ENCODE measurements around the gene SSPN.

The SSPN gene

GRCh38 chr12:26185532-26186320 is 9.6 kb upstream of the SSPN start:
- FAIRE-seq (no peak), DNase-seq (ENCODE audit: extremely low spot score, insufficient read length, low read depth) (no peak)

DNA sequence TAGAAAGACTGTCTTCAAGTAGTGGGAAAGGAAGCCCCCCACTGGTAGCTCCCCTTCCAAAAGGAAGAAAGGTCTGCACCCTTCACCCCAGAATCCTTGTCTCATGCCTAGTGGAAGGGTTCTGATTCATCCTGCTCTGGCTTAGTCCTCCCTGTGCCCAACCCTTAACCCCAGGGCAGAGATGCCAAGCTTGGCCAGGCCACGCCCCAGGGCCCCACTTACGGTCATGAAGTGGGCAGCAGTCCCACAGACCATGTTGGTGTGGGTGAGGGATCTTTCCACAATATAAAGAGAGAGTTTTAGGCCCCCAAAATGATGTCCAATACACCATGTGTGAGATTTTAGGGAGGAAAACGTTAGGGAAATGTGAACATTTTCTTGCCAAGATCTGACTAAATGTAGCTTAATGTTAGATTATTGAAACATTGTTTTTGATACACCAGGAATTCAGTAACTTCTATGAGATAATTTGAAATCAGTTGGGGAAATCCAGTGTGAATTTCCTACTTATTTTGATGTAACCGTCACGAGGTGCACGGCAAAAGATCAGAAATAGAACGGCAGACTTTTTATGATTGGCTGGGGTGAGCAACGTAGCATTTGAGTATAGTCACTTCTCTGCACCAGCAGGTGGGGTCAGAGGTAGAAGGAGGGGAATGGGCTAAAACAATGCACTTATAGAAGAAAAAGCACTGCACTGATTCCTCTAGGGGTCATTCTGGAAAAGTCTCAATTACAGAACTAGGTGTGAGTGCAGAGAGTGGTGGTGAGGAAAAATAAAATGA is 8.2 kb upstream of the SSPN start:
- no peak for FAIRE-seq
- no peak for DNase-seq (ENCODE audit: extremely low spot score, insufficient read length, low read depth)

GRCh38 chr12:26188127-26188526 is 7.2 kb upstream of the SSPN start:
- FAIRE-seq = no peak
- DNase-seq (ENCODE audit: extremely low spot score, insufficient read length, low read depth) = no peak

DNA sequence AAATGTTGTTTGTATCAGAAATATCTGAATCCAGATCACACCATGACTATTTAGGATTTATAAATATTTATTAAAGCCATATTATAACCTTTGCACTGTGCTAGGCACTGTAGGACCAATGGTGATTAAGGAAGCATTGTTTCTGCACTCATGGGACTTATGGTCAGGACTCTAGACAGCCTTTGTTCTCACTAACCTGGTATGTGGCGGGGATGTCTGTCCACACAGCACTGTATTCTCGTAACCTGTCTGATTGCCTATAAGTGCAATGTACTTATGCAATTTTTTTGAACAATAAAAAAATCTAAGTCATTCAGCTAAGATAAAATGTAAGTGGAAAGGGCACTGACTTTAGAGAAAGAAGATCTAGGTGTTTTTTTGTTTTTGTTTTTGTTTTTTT is 6.7 kb upstream of the SSPN start:
- no peak for FAIRE-seq
- no peak for DNase-seq (ENCODE audit: extremely low spot score, insufficient read length, low read depth)

DNA sequence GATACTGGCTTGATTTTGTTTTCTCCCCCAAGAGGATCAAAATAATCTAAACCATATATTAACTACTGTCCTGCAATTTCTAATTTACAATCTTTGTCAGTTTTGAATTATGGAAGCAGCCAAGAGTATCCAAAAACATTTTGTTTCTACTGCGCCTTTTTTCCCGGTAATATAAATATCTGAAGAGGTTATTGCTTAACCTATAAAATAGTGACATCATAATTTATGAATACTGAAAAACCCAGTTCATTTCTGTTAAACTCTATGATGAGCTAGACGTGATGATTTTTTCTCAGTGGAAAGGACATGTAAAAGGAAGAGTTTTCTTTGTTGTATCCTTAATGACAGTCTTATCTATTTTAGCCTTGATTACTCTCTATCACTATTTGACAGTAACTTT is 3.2 kb upstream of the SSPN start:
- DNase-seq (ENCODE audit: extremely low spot score, insufficient read length, low read depth) (no peak), FAIRE-seq (no peak)

DNA sequence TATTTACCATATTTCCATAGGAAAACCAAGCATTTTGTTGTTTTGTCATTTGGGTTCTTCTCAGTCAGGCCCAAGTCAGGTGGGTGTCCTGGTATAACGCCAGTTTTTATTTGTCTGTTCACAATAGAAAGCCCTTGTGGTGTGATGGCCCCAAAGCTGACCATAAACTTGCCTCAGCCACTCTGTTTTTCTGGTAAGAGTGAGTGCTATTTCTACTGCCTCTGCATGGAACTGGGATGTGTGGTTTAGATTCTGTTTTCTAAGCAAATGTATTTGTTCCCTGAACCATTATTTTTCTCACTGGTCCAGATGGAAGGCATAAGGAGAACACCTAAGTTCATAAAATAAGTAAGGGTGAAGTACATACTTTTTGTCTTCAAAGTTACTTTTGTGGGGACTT is 1.8 kb upstream of the SSPN start:
- DNase-seq (ENCODE audit: extremely low spot score, insufficient read length, low read depth) (no peak), FAIRE-seq (no peak)

- FAIRE-seq (peak; percentile 48), DNase-seq (ENCODE audit: extremely low spot score, insufficient read length, low read depth) (no peak)
These were observed 458 bp downstream of the SSPN start for GRCh38 chr12:26195641-26196420.

- no peak for FAIRE-seq
- DNase-seq (ENCODE audit: extremely low spot score, insufficient read length, low read depth) = no peak
These were observed 996 bp downstream of the SSPN start for GRCh38 chr12:26196421-26196716.

DNA sequence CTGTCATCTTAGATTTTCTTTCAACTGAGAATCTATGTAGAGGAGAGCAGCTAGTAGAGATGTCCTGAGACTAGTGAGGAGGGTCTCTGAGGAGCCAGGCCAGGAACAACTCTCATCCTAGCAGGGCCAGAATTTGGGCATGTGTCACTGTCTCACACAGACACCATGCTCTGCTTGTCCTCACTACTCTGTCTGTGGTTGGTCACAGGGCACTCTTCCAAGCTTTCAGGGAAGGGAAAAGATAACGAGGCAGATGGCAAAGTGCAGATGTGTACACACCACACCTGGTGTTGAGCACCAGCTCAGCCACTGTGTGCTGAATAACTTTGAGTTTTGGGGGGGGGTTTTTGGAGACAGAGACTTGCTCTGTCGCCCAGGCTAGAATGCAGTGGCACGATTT is 2.5 kb downstream of the SSPN start:
- FAIRE-seq (no peak), DNase-seq (ENCODE audit: extremely low spot score, insufficient read length, low read depth) (no peak)

- FAIRE-seq = no peak
- no peak for DNase-seq (ENCODE audit: extremely low spot score, insufficient read length, low read depth)
These were observed 3.4 kb downstream of the SSPN start for GRCh38 chr12:26198742-26199141.

DNA sequence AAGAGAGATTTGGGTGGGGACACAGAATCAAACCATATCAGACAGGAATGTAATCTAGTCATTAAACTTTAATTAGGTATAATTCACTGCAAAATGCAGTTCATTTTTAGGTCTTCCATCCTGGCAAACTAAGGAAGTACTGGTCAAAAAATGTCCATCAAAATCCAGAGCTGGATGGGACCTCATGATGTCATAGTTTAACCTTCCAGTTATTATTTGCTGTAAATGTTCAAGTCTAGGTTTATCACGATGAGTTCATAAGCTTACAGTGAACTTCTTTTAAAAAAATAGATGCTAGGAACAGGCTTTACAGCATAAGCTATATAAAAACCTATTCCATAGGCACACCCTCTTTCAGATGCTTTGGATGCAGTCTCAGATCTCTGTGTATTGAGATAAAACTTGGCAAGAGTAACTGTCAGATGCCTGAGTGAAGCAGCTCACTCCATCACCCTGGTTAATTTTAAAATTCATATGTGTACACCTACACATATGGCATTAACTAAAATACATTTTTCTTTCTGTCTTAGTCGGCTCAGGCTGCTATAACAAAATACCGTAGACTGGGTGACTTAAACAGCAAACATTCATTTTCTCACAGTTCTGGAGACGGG is 7.9 kb downstream of the SSPN start:
- DNase-seq (ENCODE audit: extremely low spot score, insufficient read length, low read depth) (no peak), FAIRE-seq (no peak)

GRCh38 chr12:26204612-26205289 is 9.4 kb downstream of the SSPN start:
- FAIRE-seq (no peak), DNase-seq (ENCODE audit: extremely low spot score, insufficient read length, low read depth) (no peak)

GRCh38 chr12:26205298-26205697 is 9.9 kb downstream of the SSPN start:
- FAIRE-seq (no peak), DNase-seq (ENCODE audit: extremely low spot score, insufficient read length, low read depth) (no peak)

GRCh38 chr12:26205941-26206340 is 10.6 kb downstream of the SSPN start:
- DNase-seq (ENCODE audit: extremely low spot score, insufficient read length, low read depth) (no peak), FAIRE-seq (no peak)

DNA sequence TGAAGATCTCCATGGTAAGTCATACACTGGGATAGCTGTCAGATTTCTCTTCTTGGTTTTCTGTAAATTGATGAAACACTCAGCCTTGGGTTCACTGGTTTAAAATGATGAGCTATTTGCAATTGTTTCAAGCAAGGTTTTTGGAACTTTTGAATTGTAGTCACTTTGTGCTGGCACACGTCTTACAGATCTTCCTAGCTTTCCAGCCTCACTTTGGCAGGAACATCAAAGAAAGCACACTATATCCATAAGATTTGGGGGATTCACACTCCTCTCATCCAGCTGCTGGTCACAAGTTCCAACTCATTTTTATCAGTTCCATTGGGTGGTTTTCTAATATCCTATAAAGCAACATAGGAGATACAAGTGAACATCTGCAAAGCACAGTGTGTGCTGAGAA is 16.0 kb downstream of the SSPN start:
- FAIRE-seq (no peak), DNase-seq (ENCODE audit: extremely low spot score, insufficient read length, low read depth) (no peak)

DNA sequence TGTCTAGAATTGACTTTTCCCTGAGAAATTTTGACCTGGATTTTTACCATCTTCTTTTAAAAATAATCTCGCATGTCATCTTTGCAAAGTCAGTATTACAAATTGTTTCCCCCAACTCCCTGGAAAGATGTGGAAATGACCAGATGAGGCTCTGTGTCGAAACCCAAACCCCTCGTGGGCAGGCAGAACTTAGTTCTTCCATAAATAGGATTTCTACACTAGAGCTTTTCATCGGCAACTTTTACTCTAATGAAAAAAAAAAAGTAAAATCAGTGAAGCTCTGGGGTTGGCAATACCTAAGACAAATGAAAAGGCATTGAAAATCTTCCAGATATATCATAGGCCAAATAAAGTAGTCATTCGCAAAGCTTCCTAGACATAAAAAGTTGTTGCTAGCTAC is 17.0 kb downstream of the SSPN start:
- DNase-seq (ENCODE audit: extremely low spot score, insufficient read length, low read depth) (no peak), FAIRE-seq (no peak)

- no peak for DNase-seq (ENCODE audit: extremely low spot score, insufficient read length, low read depth)
- FAIRE-seq = no peak
These were observed 17.6 kb downstream of the SSPN start for GRCh38 chr12:26212988-26213387.

GRCh38 chr12:26214121-26214520 is 18.7 kb downstream of the SSPN start:
- no peak for FAIRE-seq
- no peak for DNase-seq (ENCODE audit: extremely low spot score, insufficient read length, low read depth)

DNA sequence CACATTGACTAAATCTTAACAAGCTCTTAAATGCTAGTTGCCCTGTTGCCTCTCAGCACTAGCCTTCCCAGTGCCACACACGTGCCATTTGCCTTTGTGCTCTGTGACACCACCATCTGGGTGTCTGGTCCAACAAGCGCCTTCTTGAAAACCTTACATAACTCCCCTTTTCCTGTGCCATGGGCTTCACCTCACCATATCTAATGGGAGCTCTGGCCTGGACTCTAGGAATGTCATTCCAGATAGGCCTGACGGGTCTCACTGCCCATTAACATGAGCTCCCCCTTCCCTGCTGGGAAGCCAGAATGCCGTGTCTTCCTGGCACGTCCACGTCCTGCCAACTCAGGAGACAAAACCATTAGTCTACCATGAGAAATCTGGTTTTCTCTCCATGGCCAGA is 24.4 kb downstream of the SSPN start:
- FAIRE-seq = no peak

GRCh38 chr12:26224657-26225056 is 29.3 kb downstream of the SSPN start:
- FAIRE-seq (no peak), DNase-seq (ENCODE audit: extremely low spot score, insufficient read length, low read depth) (no peak)

More for the DNA sequence above, 24.4 kb downstream of the SSPN start:
- DNase-seq (ENCODE audit: extremely low spot score, insufficient read length, low read depth) = no peak

Data from GM18507 (cell line).